Stomach smooth muscle (tissue), 2 donors: Measurements from ENCODE around the gene NAPB.
A peak's percentile ranks its signal among the peaks of the same experiment; 100 is the strongest.

Experiments
- H3K27ac ChIP-seq: one replicate; pipeline ENCODE4 v1.7.0; 2013; ENCODE audit warnings: mild to moderate bottlenecking, low read length, inconsistent platforms
- H3K27me3 ChIP-seq, 2 donors: one replicate each; pipeline ENCODE4 v1.7.0; 2013; ENCODE audit warnings: low read length in 2 of 2; ENCODE audit not compliant: insufficient read depth in 2 of 2, control insufficient read depth in 1 of 2
- H3K36me3 ChIP-seq, 2 donors: one replicate each; pipeline ENCODE4 v1.7.0; 2013; ENCODE audit warnings: low read length in 2 of 2; ENCODE audit not compliant: control insufficient read depth in 2 of 2, insufficient read depth in 2 of 2
- H3K4me1 ChIP-seq: one replicate; pipeline ENCODE4 v1.7.0; 2013; ENCODE audit warnings: low read length; ENCODE audit not compliant: control insufficient read depth, insufficient read depth
- H3K4me3 ChIP-seq, 2 donors: one replicate each; pipeline ENCODE4 v1.7.0; 2013; ENCODE audit warnings: low read length in 2 of 2
- H3K9ac ChIP-seq, 2 donors: one replicate each; pipeline ENCODE4 v1.7.0; 2013; ENCODE audit warnings: low read length in 2 of 2, mild to moderate bottlenecking in 1 of 2
- H3K9me3 ChIP-seq, 2 donors: one replicate each; pipeline ENCODE4 v1.7.0; 2013; ENCODE audit warnings: low read length in 2 of 2; ENCODE audit not compliant: control insufficient read depth in 2 of 2
- donor health status: healthy.
- donor health status: Pancreatic carcinoma.

NAPB gene

DNA sequence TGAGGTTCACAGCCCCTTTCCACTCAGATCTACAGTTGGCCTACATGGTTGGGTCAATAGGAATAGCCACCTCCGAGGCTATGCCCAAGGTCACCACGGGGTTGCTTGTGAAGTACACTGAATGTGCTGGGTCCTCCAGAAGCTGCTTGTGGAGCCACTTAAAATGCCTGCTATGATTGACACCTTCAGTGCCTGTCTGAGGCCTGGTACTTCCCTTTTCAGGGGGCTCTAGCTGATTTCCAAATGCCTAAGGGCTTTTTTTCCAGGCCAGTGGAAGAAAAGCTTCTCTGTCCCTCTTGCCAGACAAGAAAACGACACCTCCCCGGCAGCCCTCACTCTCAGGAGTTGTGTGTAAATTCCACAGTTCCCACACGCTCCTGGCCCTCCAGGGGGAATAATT lies 77.0 kb downstream of the NAPB start:
- Histone ChIP-seq H3K27me3 (no peaks in the 10 kb centered on the region), H3K9me3 (no peaks in the 10 kb centered on the region), H3K36me3 (no peaks in the 10 kb centered on the region), H3K9ac (peak overlapping the region in 1 of 2 donors; percentile 2), H3K4me3 (no peak overlapping the region), H3K27ac (no peak overlapping the region), H3K4me1 (peaks cover 2% of the 10 kb centered on the region)

DNA sequence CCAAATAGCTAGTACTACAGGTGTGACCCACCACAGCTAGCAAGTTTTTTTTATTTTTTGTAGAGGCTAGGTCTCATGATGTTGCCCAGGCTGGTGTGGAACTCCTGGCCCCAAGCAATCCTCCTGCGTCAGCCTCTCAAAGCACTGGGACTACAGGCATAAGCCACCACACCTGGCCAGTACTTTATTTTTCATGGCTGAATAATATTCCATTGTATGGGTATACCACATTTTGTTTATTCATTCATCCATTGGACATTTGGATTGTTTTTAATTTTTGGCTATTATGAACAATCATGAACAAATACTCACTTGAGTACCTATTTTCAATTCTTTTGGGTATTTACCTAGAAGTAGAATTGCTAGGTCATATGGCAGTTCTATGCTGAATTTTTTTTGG lies 77.7 kb downstream of the NAPB start:
- H3K27ac ChIP-seq: no peak overlapping the region
- H3K27me3 ChIP-seq: peaks cover 0 to 3% of the 10 kb centered on the region in 2 donors
- no peaks in the 10 kb centered on the region for H3K9me3 ChIP-seq
- H3K4me3 ChIP-seq: no peak overlapping the region
- H3K36me3 ChIP-seq: no peaks in the 10 kb centered on the region
- no peak overlapping the region for H3K9ac ChIP-seq
- H3K4me1 ChIP-seq: no peaks in the 10 kb centered on the region

DNA sequence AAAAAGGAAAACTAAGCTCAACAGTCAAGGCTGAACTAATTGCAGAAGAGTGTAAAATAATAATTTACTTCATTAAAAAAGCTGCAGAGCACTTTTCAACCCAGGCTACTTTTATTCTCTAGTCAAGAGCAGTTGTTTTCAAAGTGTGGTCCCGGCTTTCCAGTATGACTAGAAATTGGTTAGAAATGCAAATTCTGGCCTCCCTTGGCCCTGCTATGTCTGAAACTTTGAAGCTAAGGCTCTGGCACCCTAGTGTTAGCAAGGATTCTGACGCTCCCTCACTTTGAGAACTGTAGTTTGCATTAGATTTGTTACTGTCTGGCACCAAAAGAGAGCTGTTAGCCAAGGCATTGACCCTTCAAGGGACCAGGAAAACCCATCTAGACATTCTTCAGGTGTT lies 80.2 kb downstream of the NAPB start:
- Histone ChIP-seq H3K9me3 (no peaks in the 10 kb centered on the region), H3K4me3 (no peak overlapping the region), H3K27ac (no peak overlapping the region), H3K36me3 (no peaks in the 10 kb centered on the region), H3K9ac (no peak overlapping the region), H3K27me3 (peaks cover 0 to 3% of the 10 kb centered on the region in 2 donors), H3K4me1 (no peaks in the 10 kb centered on the region)

DNA sequence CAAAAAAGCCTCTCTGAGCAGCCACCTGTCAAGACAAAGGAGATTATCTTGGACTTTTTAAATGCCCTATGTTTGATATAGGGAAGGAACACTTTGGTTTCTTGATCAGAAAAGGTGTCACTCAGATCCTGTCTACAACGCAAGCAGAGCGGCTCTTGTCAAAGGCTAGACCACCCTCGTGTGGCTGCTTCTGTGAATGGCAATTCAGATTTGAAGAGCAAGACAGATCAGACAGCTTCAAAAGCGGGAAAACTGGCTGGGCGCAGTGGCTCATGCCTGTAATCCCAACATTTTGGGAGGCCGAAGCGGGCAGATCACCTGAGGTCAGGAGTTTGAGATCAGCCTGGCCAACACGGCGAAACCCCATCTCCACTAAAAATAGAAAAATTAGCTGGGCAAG lies 80.8 kb downstream of the NAPB start:
- Histone ChIP-seq H3K27me3 (peaks cover 0 to 3% of the 10 kb centered on the region in 2 donors), H3K27ac (no peak overlapping the region)

DNA sequence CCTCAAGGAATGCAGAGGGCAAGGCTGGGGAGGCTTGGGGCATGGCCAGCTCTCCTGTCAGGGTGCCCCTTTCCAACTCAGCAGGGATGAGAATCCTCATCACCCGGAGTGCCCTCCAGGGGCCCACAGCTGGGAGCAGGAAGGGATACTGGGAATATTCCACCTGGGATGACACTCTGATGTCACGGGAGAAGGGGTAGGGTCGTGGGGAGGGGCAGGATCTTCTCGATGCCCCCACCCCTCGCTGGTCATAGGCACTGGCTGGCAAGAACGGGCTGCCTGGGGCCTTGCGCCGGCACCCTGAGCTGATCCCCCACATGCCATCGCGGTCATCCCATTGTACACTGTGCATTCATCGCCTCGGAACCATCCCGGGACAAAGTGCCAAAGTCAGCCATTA lies 81.3 kb downstream of the NAPB start:
- Histone ChIP-seq H3K9ac (no peak overlapping the region), H3K36me3 (no peaks in the 10 kb centered on the region), H3K9me3 (no peaks in the 10 kb centered on the region), H3K4me1 (no peaks in the 10 kb centered on the region), H3K4me3 (no peak overlapping the region), H3K27ac (no peak overlapping the region), H3K27me3 (peaks cover 0 to 3% of the 10 kb centered on the region in 2 donors)

More for the DNA sequence above, 80.8 kb downstream of the NAPB start:
- Histone ChIP-seq H3K4me1 (no peaks in the 10 kb centered on the region), H3K36me3 (no peaks in the 10 kb centered on the region), H3K4me3 (no peak overlapping the region), H3K9ac (no peak overlapping the region), H3K9me3 (no peaks in the 10 kb centered on the region)

DNA sequence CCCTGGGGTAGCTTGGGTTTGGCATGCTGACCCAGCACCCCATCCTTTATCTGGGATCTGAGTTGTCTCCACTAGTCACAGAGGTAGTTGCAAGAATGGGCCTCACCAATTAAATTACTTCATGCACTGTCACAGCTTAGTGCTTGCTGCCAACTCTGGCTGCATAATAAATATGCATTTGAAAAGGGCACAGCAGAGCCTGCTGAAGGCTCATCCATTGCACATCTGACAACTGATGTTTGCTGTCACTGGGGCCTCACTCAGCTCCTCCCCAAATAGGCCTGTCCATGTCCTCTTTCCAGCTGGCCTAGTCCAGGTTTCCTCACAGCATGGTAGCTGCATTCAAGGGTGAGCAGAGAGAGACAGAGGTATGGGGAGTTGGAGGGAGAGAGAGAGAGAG lies 84.0 kb downstream of the NAPB start:
- Histone ChIP-seq H3K4me1 (no peaks in the 10 kb centered on the region), H3K27ac (no peak overlapping the region), H3K27me3 (peaks cover 0 to 3% of the 10 kb centered on the region in 2 donors), H3K4me3 (no peak overlapping the region), H3K9me3 (no peaks in the 10 kb centered on the region), H3K9ac (no peak overlapping the region), H3K36me3 (no peaks in the 10 kb centered on the region)

DNA sequence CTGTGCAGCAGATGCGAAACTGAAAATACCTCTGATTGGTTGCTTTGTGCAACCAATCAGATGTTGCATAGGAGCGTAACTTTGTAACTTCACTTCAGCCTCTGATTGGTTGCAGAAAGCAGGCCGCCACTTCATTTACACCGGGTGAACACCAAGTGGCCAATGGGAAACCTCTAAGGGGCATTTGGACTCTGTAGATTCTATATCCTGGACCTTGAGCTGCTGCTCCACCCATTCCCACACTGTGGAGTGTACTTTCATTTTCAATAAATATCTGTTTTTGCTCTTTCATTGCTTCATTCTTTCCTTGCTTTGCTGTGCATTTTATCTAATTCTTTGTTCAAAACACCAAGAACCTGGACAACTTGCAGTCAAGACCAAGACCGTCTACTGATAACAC lies 84.8 kb downstream of the NAPB start:
- Histone ChIP-seq H3K36me3 (no peaks in the 10 kb centered on the region), H3K27ac (no peak overlapping the region), H3K9me3 (no peaks in the 10 kb centered on the region), H3K27me3 (peaks cover 0 to 3% of the 10 kb centered on the region in 2 donors), H3K4me3 (no peak overlapping the region), H3K9ac (no peak overlapping the region), H3K4me1 (no peaks in the 10 kb centered on the region)

DNA sequence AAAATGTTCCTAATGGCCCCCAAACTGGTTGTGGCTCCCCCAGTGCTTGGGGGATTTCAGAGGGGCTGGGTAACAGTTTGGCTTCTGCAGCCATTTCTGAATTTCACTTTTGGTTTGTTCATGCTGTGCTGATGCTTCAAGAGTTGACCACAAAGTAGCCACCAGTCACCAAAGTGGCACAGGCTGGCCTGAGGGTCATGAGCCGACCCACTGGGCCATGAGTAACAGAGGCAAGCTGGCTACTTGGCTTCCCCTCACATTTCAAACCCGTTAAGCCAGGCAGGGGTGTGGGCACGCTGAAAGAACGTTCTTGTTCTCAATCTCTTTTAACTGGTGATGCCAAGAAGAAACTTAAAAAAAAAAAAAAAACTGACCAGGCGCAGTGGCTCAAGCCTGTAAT lies 85.8 kb downstream of the NAPB start:
- no peaks in the 10 kb centered on the region for H3K9me3 ChIP-seq
- no peak overlapping the region for H3K4me3 ChIP-seq
- no peak overlapping the region for H3K9ac ChIP-seq
- H3K27ac ChIP-seq: no peak overlapping the region
- no peaks in the 10 kb centered on the region for H3K36me3 ChIP-seq
- no peaks in the 10 kb centered on the region for H3K4me1 ChIP-seq
- H3K27me3 ChIP-seq: peaks cover 0 to 3% of the 10 kb centered on the region in 2 donors

DNA sequence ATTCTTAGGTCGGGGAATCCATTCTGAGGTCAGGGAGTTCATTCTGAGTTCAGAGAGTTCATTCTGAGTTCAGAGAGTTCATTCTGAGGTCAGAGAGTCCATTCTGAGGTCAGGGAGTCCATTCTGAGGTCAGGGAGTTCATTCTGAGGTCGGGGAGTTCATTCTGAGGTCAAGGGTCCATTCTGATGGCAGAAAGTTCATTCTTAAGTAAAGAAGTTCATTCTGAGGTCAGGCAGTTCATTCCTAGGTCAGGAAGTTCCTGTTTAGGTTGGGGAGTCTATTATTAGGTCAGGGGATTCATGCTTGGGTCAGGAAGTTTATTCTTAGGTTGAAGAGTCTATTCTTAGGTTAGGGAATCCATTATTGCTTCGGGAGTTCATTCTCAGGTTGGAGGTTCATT lies 87.2 kb downstream of the NAPB start:
- H3K4me1 ChIP-seq: no peaks in the 10 kb centered on the region
- H3K27ac ChIP-seq: no peak overlapping the region
- peaks cover 0 to 3% of the 10 kb centered on the region in 2 donors for H3K9me3 ChIP-seq
- no peaks in the 10 kb centered on the region for H3K36me3 ChIP-seq
- H3K4me3 ChIP-seq: no peak overlapping the region
- H3K9ac ChIP-seq: no peak overlapping the region
- H3K27me3 ChIP-seq: peaks cover 0 to 2% of the 10 kb centered on the region in 2 donors

DNA sequence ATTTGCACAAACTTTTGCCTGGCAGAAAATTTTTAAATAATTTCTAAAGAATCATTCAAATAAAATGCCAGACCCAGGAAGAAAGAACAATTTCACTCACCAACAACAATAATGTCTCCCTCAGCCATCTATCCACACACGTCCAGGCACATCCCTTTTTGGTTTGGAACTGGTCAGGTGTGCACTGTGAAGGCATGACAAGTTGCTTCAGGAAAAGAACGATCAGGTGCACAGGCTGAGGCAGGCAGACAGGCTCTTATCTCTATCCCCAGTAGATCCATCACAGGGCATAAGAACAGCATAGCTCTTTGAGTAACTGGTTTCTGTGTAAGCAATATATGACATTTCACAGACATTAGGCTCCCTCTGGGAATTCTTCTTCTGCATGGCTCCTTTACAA lies 88.8 kb downstream of the NAPB start:
- Histone ChIP-seq H3K4me3 (no peak overlapping the region), H3K9me3 (peaks cover 0 to 3% of the 10 kb centered on the region in 2 donors), H3K4me1 (no peaks in the 10 kb centered on the region), H3K36me3 (no peaks in the 10 kb centered on the region), H3K27ac (no peak overlapping the region), H3K27me3 (no peaks in the 10 kb centered on the region), H3K9ac (no peak overlapping the region)

DNA sequence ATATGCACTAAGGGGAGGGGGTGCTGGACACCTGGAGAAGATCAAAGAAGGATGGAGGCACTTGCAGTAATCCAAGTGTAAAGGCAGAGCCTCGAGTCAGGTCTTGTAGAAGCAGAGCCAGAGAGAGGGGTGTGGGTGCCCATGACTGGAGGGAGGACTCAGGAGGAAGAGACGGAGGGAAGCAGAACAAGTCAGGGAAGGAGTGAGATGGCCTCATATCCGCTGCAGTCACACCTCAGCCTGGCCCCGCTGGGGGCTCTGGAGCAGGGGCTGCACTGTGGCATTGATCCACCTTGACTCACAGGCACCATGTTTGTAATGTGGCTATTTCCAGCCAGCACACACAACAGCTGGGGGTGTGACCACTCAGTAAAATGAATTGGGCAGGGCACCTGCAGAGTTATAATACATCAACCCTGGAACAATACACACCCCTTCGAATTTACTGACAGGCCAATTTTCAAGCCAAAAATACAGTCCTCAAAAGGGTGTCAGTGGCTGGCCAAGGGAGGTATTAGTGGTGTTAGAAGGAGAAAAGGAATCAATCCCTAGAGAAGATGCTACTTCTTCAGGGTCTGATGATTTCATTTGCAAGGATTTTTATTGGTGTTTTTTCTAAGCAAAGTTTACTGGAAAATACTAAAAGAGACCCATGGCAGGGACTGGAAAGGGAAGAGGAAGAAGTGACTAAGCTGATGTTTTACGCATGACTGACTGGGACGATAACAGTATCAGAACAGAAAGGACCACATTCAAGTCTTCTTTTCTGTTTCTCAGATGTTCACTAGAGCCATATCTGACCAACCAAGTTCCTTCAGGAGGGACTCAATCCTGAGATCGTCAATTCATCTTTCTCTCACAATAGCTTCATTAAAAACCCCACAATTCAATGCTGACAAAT lies 89.6 kb downstream of the NAPB start:
- no peaks in the 10 kb centered on the region for H3K4me1 ChIP-seq
- no peak overlapping the region for H3K4me3 ChIP-seq
- H3K9me3 ChIP-seq: peaks cover 0 to 3% of the 10 kb centered on the region in 2 donors
- no peak overlapping the region for H3K27ac ChIP-seq
- no peak overlapping the region for H3K9ac ChIP-seq
- H3K36me3 ChIP-seq: no peaks in the 10 kb centered on the region
- H3K27me3 ChIP-seq: no peaks in the 10 kb centered on the region
